H1 (cell line): ENCODE measurements around the gene TSR1. TPM values are rescaled to one million over a fixed set of nuclear protein-coding genes. Genes with fewer than 3 reads are reported as not detected.
A peak's percentile ranks its signal among the peaks of the same experiment; 100 is the strongest.

Experiments
- CTCF ChIA-PET: fragments of 300-600 bp; sonication (Branson Sonifier 250); formaldehyde crosslinking; loops from one replicate; lab custom pipeline; 2021; ENCODE audit not compliant: partially characterized antibody; lab: Charles Lee
- POLR2A ChIA-PET: fragments of 300-600 bp; sonication (Branson Sonifier 250); formaldehyde crosslinking; loops from one replicate; lab custom pipeline; 2021; ENCODE audit warnings: inconsistent platforms; ENCODE audit not compliant: partially characterized antibody; lab: Charles Lee
- DNase-seq, 2 experiments: peaks; one replicate each; pipeline versions ENCODE4 v3.0.0 to v3.0.0-alpha.2; 2010 to 2022; ENCODE audit warnings: low spot score in 2 of 2, low read depth in 1 of 2, mixed read lengths in 1 of 2
- FAIRE-seq: peaks from 2 replicates; lab custom pipeline; 2011; peaks lifted over from hg19 to GRCh38; lab: Jason Lieb, UNC
- H2AFZ ChIP-seq: 2 replicates; pipeline ENCODE4 v1.8.1; 2012; ENCODE audit warnings: low read length, inconsistent platforms
- H2AK5ac ChIP-seq: 2 replicates; pipeline ENCODE4 v1.6.1; 2013; ENCODE audit warnings: low read depth, low read length
- H2BK120ac ChIP-seq: replicated peaks from 2 replicates; pipeline ENCODE3; 2013; ENCODE audit warnings: low read depth, low read length, inconsistent platforms
- H2BK12ac ChIP-seq: 2 replicates; pipeline ENCODE4 v1.6.1; 2013; ENCODE audit warnings: low read depth, low read length
- H2BK15ac ChIP-seq: 2 replicates; pipeline ENCODE4 v1.6.1; 2013; ENCODE audit warnings: low read length
- H2BK20ac ChIP-seq: 2 replicates; pipeline ENCODE4 v1.6.1; 2013; ENCODE audit warnings: low read length
- H2BK5ac ChIP-seq: 2 replicates; pipeline ENCODE4 v1.6.1; 2013; ENCODE audit warnings: low read depth, low read length
- H3K14ac ChIP-seq: 2 replicates; pipeline ENCODE4 v1.6.1; 2013; ENCODE audit warnings: inconsistent platforms; ENCODE audit not compliant: insufficient read length
- H3K18ac ChIP-seq: 2 replicates; pipeline ENCODE4 v1.6.1; 2013; ENCODE audit warnings: low read length; ENCODE audit errors: extremely low read depth
- H3K23ac ChIP-seq: 2 replicates; pipeline ENCODE4 v1.6.1; 2013; ENCODE audit warnings: inconsistent platforms; ENCODE audit not compliant: insufficient read length
- H3K23me2 ChIP-seq: 2 replicates; pipeline ENCODE4 v1.6.1; 2013; ENCODE audit warnings: low read depth, low read length
- H3K27ac ChIP-seq: 2 replicates; pipeline ENCODE4 v1.6.1; 2011; ENCODE audit warnings: low read depth, low read length, inconsistent platforms
- H3K27me3 ChIP-seq, 4 experiments: replicated peaks in 1 of 4; 1 replicate in 1 of 4; 2 replicates in 3 of 4; pipeline versions ENCODE4 v1.6.1 to v1.8.1; 2011 to 2013; ENCODE audit warnings: low read length in 3 of 4, mild to moderate bottlenecking in 3 of 4, inconsistent platforms in 2 of 4, mixed read lengths in 2 of 4, moderate library complexity in 1 of 4; ENCODE audit not compliant: control insufficient read depth in 3 of 4, insufficient read depth in 3 of 4; ENCODE audit errors: extremely low read depth in 1 of 4
- H3K36me3 ChIP-seq, 4 experiments: 2 replicates each; pipeline versions ENCODE4 v1.6.1 to v1.8.1; 2011 to 2013; ENCODE audit warnings: mild to moderate bottlenecking in 4 of 4, low read length in 3 of 4, moderate library complexity in 2 of 4, control low read depth in 1 of 4, inconsistent platforms in 1 of 4; ENCODE audit not compliant: insufficient read depth in 4 of 4, control insufficient read depth in 2 of 4
- H3K4ac ChIP-seq: replicated peaks from 2 replicates; pipeline ENCODE3; 2013; ENCODE audit warnings: low read length, low read depth, mixed read lengths, inconsistent platforms; ENCODE audit not compliant: insufficient read length
- H3K4me1 ChIP-seq, 4 experiments: replicated peaks in 1 of 4; 1 replicate in 1 of 4; 2 replicates in 3 of 4; pipeline versions ENCODE4 v1.6.1 to v1.8.1; 2011 to 2013; ENCODE audit warnings: low read length in 3 of 4, inconsistent platforms in 2 of 4, mixed read lengths in 1 of 4; ENCODE audit not compliant: insufficient read depth in 4 of 4, control insufficient read depth in 3 of 4
- H3K4me2 ChIP-seq, 2 experiments: 2 replicates each; pipeline versions ENCODE4 v1.6.1 to v1.8.1; 2011 to 2013; ENCODE audit warnings: low read depth in 2 of 2, low read length in 2 of 2, control low read depth in 1 of 2, inconsistent platforms in 1 of 2, mild to moderate bottlenecking in 1 of 2; ENCODE audit not compliant: insufficient read depth in 1 of 2
- H3K4me3 ChIP-seq, 4 experiments: fragments of 200-600, 300-600 bp in 1 of 4; sonication (generic), shearing (Covaris generic), sonication (Bioruptor Twin) in 1 of 4; 2 replicates each; pipeline versions ENCODE4 v1.5.1 to v1.8.1; 2011 to 2016; ENCODE audit warnings: low read length in 4 of 4, low read depth in 3 of 4, control low read depth in 2 of 4, inconsistent platforms in 2 of 4, mild to moderate bottlenecking in 2 of 4, mixed read lengths in 1 of 4, moderate library complexity in 1 of 4; ENCODE audit not compliant: insufficient read depth in 2 of 4; ENCODE audit errors: extremely low read depth in 1 of 4
- H3K56ac ChIP-seq: replicated peaks from 2 replicates; pipeline ENCODE3; 2013; ENCODE audit warnings: low read depth, mild to moderate bottlenecking, mixed read lengths, low read length, inconsistent platforms; ENCODE audit not compliant: insufficient read length
- H3K79me1 ChIP-seq: 2 replicates; pipeline ENCODE4 v1.6.1; 2013; ENCODE audit warnings: low read depth, low read length, control low read depth
- H3K79me2 ChIP-seq, 2 experiments: 2 replicates each; pipeline versions ENCODE4 v1.6.1 to v1.8.1; 2012 to 2013; ENCODE audit warnings: low read length in 2 of 2, mild to moderate bottlenecking in 2 of 2, inconsistent platforms in 1 of 2; ENCODE audit not compliant: insufficient read depth in 2 of 2, control insufficient read depth in 1 of 2
- H3K9ac ChIP-seq, 4 experiments: replicated peaks in 1 of 4; 1 replicate in 1 of 4; 2 replicates in 3 of 4; pipeline versions ENCODE4 v1.6.1 to v1.8.1; 2011 to 2013; ENCODE audit warnings: low read depth in 3 of 4, low read length in 3 of 4, control low read depth in 2 of 4, mild to moderate bottlenecking in 2 of 4, moderate library complexity in 2 of 4, inconsistent platforms in 1 of 4; ENCODE audit errors: extremely low read depth in 1 of 4
- H3K9me3 ChIP-seq, 2 experiments: 2 replicates each; pipeline versions ENCODE4 v1.6.1 to v1.8.1; 2012 to 2013; ENCODE audit warnings: mild to moderate bottlenecking in 2 of 2, moderate library complexity in 2 of 2, control low read depth in 1 of 2, inconsistent platforms in 1 of 2, low read depth in 1 of 2, low read length in 1 of 2, mixed read lengths in 1 of 2; ENCODE audit not compliant: insufficient read depth in 2 of 2
- H4K20me1 ChIP-seq, 2 experiments: replicated peaks in 1 of 2; 2 replicates each; pipeline versions ENCODE3 to v1.8.1; 2011 to 2013; ENCODE audit warnings: inconsistent platforms in 2 of 2, low read length in 2 of 2, mild to moderate bottlenecking in 1 of 2; ENCODE audit not compliant: insufficient read depth in 2 of 2, control insufficient read depth in 1 of 2
- H4K5ac ChIP-seq: 2 replicates; pipeline ENCODE4 v1.6.1; 2013; ENCODE audit warnings: low read length, low read depth, mixed read lengths, inconsistent platforms; ENCODE audit not compliant: insufficient read length
- H4K8ac ChIP-seq: 2 replicates; pipeline ENCODE4 v1.8.0; 2013; ENCODE audit warnings: mild to moderate bottlenecking, moderate library complexity, low read length, inconsistent platforms; ENCODE audit not compliant: insufficient read depth; ENCODE audit errors: extremely low read depth
- H4K91ac ChIP-seq: replicated peaks from 2 replicates; pipeline ENCODE3; 2013; ENCODE audit warnings: low read length, mixed read lengths, inconsistent platforms; ENCODE audit not compliant: insufficient read length
- BACH1 ChIP-seq: IDR thresholded peaks from 2 replicates; pipeline ENCODE4 v1.6.1; 2012; ENCODE audit warnings: low read length, improper control_type of control experiment
- CEBPB ChIP-seq: IDR thresholded peaks from 2 replicates; pipeline ENCODE4 v1.6.1; 2012; ENCODE audit warnings: low read depth, low read length
- CREB1 ChIP-seq: IDR thresholded peaks from 2 replicates; pipeline ENCODE4 v1.6.1; 2012; ENCODE audit warnings: inconsistent platforms
- HDAC2 ChIP-seq, 2 experiments: fragments of 300-600 bp in 1 of 2; sonication (generic) in 1 of 2; IDR thresholded peaks; 2 replicates each; pipeline ENCODE4 v1.6.1; 2011 to 2012; ENCODE audit warnings: low read depth in 2 of 2, low read length in 2 of 2, mild to moderate bottlenecking in 2 of 2, moderate library complexity in 2 of 2, borderline replicate concordance in 1 of 2, inconsistent platforms in 1 of 2
- POLR2A ChIP-seq, 2 experiments: IDR thresholded peaks; 1 replicate in 1 of 2; 2 replicates in 1 of 2; pipeline ENCODE4 v1.6.1; 2011; ENCODE audit warnings: low read depth in 2 of 2, low read length in 2 of 2, mild to moderate bottlenecking in 2 of 2; ENCODE audit errors: control extremely low read depth in 1 of 2
- RBBP5 ChIP-seq: IDR thresholded peaks from 2 replicates; pipeline ENCODE4 v1.7.1; 2012; ENCODE audit warnings: low read depth, mild to moderate bottlenecking, inconsistent platforms, low read length, moderate library complexity, borderline replicate concordance
- SP1 ChIP-seq: IDR thresholded peaks from 2 replicates; pipeline ENCODE4 v1.6.1; 2011; ENCODE audit warnings: low read depth, low read length
- SP4 ChIP-seq: IDR thresholded peaks from 2 replicates; pipeline ENCODE4 v1.6.1; 2012; ENCODE audit warnings: low read length, inconsistent platforms
- SUZ12 ChIP-seq: fragments of 200-600 bp; sonication (generic); IDR thresholded peaks from 2 replicates; pipeline ENCODE4 v1.6.1; 2012; ENCODE audit warnings: mild to moderate bottlenecking, inconsistent platforms, low read length, moderate library complexity, mixed read lengths
- TAF7 ChIP-seq: optimal IDR thresholded peaks from 2 replicates; pipeline ENCODE3; 2011; ENCODE audit warnings: low read depth, mild to moderate bottlenecking, inconsistent platforms, low read length, moderate library complexity, borderline replicate concordance
- TBP ChIP-seq: IDR thresholded peaks from 2 replicates; pipeline ENCODE4 v1.6.1; 2011; ENCODE audit warnings: low read depth, low read length, improper control_type of control experiment
- WGBS, 2 experiments: shearing (Covaris generic) in 1 of 2; methylation state at CpG; one replicate each; pipeline versions ENCODE4 v1.1.6 to v1.1.7; 2013 to 2015; ENCODE audit warnings: low lambda C conversion rate in 2 of 2, mixed read lengths in 2 of 2, inconsistent platforms in 1 of 2, low coverage in 1 of 2, missing lambda C conversion rate in 1 of 2; ENCODE audit not compliant: insufficient replicate concordance in 2 of 2, insufficient coverage in 1 of 2, insufficient read length in 1 of 2; ENCODE audit errors: extremely low coverage in 1 of 2, missing lambda C conversion rate in 1 of 2; 5-methylcytosine and 5-hydroxymethylcytosine counted together
- polyA plus RNA-seq, 7 experiments: library from polyadenylated mRNA; depleted of rRNA in 3 of 7; stranded (reverse) in 5 of 7; unstranded in 2 of 7; fragments of >200 nt in 5 of 7; fragments of 200-250 nt in 2 of 7; gene quantifications; 1 replicate in 5 of 7; 2 replicates in 1 of 7; 4 replicates in 1 of 7; pipeline versions ENCODE4 v1.2.1 to v1.2.3, GENCODE V29; 2011 to 2013; ENCODE audit warnings: missing spikeins in 2 of 7, mixed read lengths in 2 of 7
- total RNA-seq: library from RNA; stranded (reverse); fragmentation: NEBNext Ultra II Directional; extraction: Animal tissue kit (Norgen Biotek cat#: 25700); gene quantifications from 2 replicates; pipeline ENCODE4 v1.2.1, GENCODE V29; 2021

The TSR1 gene
- total and polyA plus RNA-seq, 2 of the 8 experiments (the other 6 are each of a cell fraction or from before 2014, with no cell fraction given), result 14.5 to 69.7 TPM

DNA sequence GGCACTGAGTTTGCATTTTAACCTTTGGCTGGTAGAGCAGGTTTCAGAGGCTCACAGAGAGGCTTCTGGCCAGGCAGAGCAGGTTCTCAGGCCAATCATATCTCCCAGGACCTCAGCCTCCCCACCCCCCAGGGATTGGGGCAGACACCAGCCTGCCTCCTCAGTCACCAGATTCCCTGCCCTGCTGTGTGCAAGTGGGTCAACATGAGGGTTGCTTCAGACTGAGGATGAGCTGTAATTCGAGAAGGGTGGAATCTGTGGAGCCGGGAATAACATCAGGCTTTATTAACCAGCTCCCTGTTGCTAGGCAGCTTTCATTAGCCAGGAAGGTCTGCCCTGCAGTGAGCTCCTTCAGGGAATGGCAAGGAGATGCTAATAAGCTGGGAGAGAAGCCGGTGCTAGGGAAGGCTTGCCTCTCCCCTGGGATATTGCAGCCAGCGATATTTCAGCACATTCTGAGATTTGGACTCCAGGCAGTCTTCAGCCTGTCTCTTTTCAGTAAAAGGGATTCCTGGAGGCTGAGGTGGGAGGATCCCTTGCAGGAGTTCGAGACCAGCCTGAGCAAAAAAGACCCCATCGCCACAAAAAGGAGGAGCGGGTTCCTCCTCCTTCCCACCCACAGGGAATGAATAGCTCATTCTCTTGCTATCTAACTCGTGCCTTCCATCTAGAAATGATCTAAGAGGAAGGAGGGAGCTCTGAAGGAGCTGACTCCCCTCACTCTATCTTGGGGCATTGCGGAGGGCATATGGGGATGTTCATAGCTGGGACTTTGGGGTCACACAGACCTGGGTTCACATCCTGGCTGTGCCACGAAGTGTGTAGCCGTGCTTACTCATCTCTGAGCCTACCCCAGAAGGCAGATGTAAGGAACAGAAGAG is 11.8 kb upstream of the TSR1 start:
- peak overlapping the region; percentile 89 for H3K27ac ChIP-seq
- FAIRE-seq, result peak; percentile 100
- H3K4me3 ChIP-seq, result peak overlapping the region in 3 of 4 experiments; percentile 22 to 48 (median 37); a peak in 5 of 8 replicates
- peak; percentile 70 to 72 for TF ChIP-seq POLR2A (IDR thresholded peaks at IDR 0.05; ENCODE audit: control extremely low read depth in 1 of 2, low read depth in 2 of 2, low read length in 2 of 2)
- TF ChIP-seq SP1, result peak; percentile 82; the same call in 1 of the 2 replicates
- no peak for TF ChIP-seq SUZ12
- TF ChIP-seq CREB1, result 0 out of 2 replicates have a peak, but pooled peaks have one; percentile 21
- peak; percentile 77; the same call in 1 of the 2 replicates for TF ChIP-seq TBP
- peak in 1 of 2 experiments; percentile 37; a peak in 1 of 4 replicates for TF ChIP-seq HDAC2 (IDR thresholded peaks at IDR 0.05; ENCODE audit: borderline replicate concordance in 1 of 2, low read depth in 2 of 2, low read length in 2 of 2)
- TF ChIP-seq CEBPB, result peak; percentile 90
- TF ChIP-seq RBBP5, result peak; percentile 83; the same call in 1 of the 2 replicates
- peak; percentile 29; the same call in 1 of the 2 replicates for TF ChIP-seq SP4
- TF ChIP-seq BACH1, result no peak
- peak; percentile 70 for TF ChIP-seq TAF7

More for the DNA sequence above, 11.8 kb upstream of the TSR1 start:
- ChIA-PET CTCF (interaction anchor here (1.2 to 5.0 kb wide), 10 partner anchors 10 to 373 kb away, joined by 3 to 34 read pairs (median 6); partner anchors contain the start of genes HIC1, SGSM2 and TSR1), POLR2A (interaction anchor here (0.7 to 5.2 kb wide), 19 partner anchors 10 to 293 kb away, joined by 3 to 148 read pairs (median 4); partner anchors contain the start of genes HIC1, SGSM2 and TSR1)
- peaks cover 0 to 12% (median 2%) of the 10 kb centered on the region in 4 experiments; a peak in 3 of 8 replicates for H3K36me3 ChIP-seq
- no peaks in the 10 kb centered on the region for H3K79me2 ChIP-seq
- H2BK120ac ChIP-seq, result peak overlapping the region; percentile 59
- peak overlapping the region; percentile 72 for H3K18ac ChIP-seq
- peak overlapping the region; percentile 3 for H3K56ac ChIP-seq
- H3K79me1 ChIP-seq, result peaks cover 3% of the 10 kb centered on the region; the same call in 1 of the 2 replicates
- H2AK5ac ChIP-seq, result peak overlapping the region; percentile 79
- H3K14ac ChIP-seq, result no peak overlapping the region
- no peak overlapping the region for H4K8ac ChIP-seq
- peak overlapping the region; percentile 91 for H2BK12ac ChIP-seq
- H3K4me2 ChIP-seq, result peak overlapping the region; percentile 81 to 90
- H3K9ac ChIP-seq, result peak overlapping the region in 3 of 4 experiments; percentile 47 to 58 (median 52); a peak in 6 of 7 replicates
- no peaks in the 10 kb centered on the region for H4K20me1 ChIP-seq
- H4K91ac ChIP-seq, result peak overlapping the region; percentile 59
- no peaks in the 10 kb centered on the region for H3K9me3 ChIP-seq
- peak; percentile 83 to 89 for DNase-seq
- H4K5ac ChIP-seq, result peak overlapping the region; percentile 73
- 0 out of 2 replicates have a peak, but pooled peaks cover 6% of the 10 kb centered on the region for H3K23me2 ChIP-seq
- WGBS, 2 experiments, result 20% methylated on average over 11 of the region's 11 CpGs; no CpG with 5 or more reads in 1 of the 2 experiments
- no peak overlapping the region for H2BK15ac ChIP-seq
- H2BK20ac ChIP-seq, result peak overlapping the region; percentile 6
- H3K4ac ChIP-seq, result peak overlapping the region; percentile 25
- peaks cover 4 to 21% (median 7%) of the 10 kb centered on the region in 4 experiments for H3K4me1 ChIP-seq
- peak overlapping the region; percentile 69 for H2BK5ac ChIP-seq
- H3K23ac ChIP-seq, result no peak overlapping the region
- no peaks in the 10 kb centered on the region for H3K27me3 ChIP-seq
- peak overlapping the region; percentile 14; the same call in 1 of the 2 replicates for H2AFZ ChIP-seq
